Tibial artery (tissue), 4 donors: ENCODE data around the gene ARSG.
"Not testable (repeated sequence)": the region's sequence is repeated elsewhere in the genome, so short reads cannot be mapped to it uniquely, and the experiment has no call there.

ENCODE experiments used
- DNase-seq, 2 donors: peaks; one replicate each; pipeline ENCODE4 v3.0.0-alpha.2; 2019
- H3K27ac ChIP-seq, 2 donors: fragments of 200-600 bp; sonication (generic) in 1 of 2; 1 replicate in 1 of 2; 2 replicates in 1 of 2; pipeline ENCODE4 v1.5.1; 2018 to 2019; ENCODE audit warnings: mild to moderate bottlenecking in 1 of 2
- H3K27me3 ChIP-seq, 2 donors: fragments of 200-600 bp; sonication (generic) in 1 of 2; one replicate each; pipeline versions ENCODE4 v1.5.1 to v1.6.0; 2016 to 2019
- H3K36me3 ChIP-seq, 3 donors: fragments of 200-600 bp; sonication (generic) in 2 of 3; one replicate each; pipeline ENCODE4 v1.5.1; 2016 to 2019; ENCODE audit warnings: mild to moderate bottlenecking in 2 of 3
- H3K4me1 ChIP-seq, 4 donors: fragments of 200-600 bp; sonication (generic) in 2 of 4; 1 replicate in 3 of 4; 2 replicates in 1 of 4; pipeline ENCODE4 v1.5.1; 2016 to 2019
- H3K4me3 ChIP-seq, 2 donors: fragments of 200-600 bp; sonication (generic) in 1 of 2; 1 replicate in 1 of 2; 2 replicates in 1 of 2; pipeline ENCODE4 v1.5.1; 2018 to 2019; ENCODE audit warnings: mild to moderate bottlenecking in 2 of 2
- H3K9me3 ChIP-seq, 3 donors: fragments of 200-600 bp; sonication (generic) in 1 of 3; one replicate each; pipeline ENCODE4 v1.5.1; 2016 to 2019
- intact Hi-C: fragments of 100-400 bp; cut with DNase I; formaldehyde crosslinking; loops from one replicate; pipeline ENCODE4 v1.15.0; 2023; ENCODE audit warnings: low total_unique reads
- TF ChIP-seq, protein P1 (sequence below), 2 experiments: fragments of 200-600 bp in 1 of 2; fragments of 450-650 bp in 1 of 2; IDR thresholded peaks; one replicate each; pipeline ENCODE4 v1.5.1; 2017 to 2019; ENCODE audit warnings: antibody characterized with exemption in 2 of 2, mild to moderate bottlenecking in 1 of 2, moderate library complexity in 1 of 2

Gene ARSG

DNA sequence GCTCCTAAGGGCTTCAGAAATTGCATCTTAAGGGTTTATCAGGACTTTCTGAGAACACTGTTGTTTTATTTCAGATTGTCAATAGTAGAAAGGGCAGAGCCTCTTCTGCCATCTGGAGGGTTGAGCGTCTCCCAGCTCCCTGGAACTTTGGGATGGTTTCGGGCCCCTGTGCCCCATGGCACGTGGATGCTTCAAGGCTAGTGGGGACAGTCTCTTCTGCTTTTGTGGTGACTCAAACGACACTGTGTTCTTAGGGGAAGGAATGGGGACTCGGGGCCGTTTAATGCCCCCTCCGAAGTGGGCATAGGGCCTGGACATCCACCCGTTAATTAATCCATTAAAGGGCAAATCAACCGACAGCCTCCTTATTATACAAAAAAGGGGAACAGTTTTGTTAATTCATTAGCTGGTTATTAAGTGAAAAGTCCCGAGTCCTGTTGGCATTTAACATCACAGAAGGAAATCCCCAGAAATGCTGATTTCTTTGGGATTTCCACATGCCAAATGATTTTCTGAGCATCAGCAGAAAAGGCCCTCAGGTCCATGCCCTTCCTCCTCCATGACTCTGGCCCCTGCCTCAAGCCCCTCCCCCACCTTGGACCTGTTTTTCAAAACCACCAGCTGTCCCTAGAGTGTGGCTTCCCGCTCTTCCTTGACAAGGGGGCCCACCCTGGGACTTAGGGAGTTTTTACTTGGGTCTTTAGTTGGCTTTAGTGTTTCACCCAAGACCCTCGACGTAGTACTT, 68.7 kb downstream of the ARSG start:
- Histone ChIP-seq H3K4me3 (no peak overlapping the region), H3K27me3 (no peaks in the 10 kb centered on the region), H3K27ac (no peak overlapping the region), H3K4me1 (no peaks in the 10 kb centered on the region), H3K36me3 (peaks cover 0 to 23% (median 0%) of the 10 kb centered on the region in 3 donors), H3K9me3 (no peaks in the 10 kb centered on the region)
- intact Hi-C loops, result no loop called here
- no peak for DNase-seq
- TF ChIP-seq, protein P1, sequence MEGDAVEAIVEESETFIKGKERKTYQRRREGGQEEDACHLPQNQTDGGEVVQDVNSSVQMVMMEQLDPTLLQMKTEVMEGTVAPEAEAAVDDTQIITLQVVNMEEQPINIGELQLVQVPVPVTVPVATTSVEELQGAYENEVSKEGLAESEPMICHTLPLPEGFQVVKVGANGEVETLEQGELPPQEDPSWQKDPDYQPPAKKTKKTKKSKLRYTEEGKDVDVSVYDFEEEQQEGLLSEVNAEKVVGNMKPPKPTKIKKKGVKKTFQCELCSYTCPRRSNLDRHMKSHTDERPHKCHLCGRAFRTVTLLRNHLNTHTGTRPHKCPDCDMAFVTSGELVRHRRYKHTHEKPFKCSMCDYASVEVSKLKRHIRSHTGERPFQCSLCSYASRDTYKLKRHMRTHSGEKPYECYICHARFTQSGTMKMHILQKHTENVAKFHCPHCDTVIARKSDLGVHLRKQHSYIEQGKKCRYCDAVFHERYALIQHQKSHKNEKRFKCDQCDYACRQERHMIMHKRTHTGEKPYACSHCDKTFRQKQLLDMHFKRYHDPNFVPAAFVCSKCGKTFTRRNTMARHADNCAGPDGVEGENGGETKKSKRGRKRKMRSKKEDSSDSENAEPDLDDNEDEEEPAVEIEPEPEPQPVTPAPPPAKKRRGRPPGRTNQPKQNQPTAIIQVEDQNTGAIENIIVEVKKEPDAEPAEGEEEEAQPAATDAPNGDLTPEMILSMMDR (IDR thresholded peaks at IDR 0.05), result no peak

GRCh38 chr17:68365469-68365868, 74.2 kb downstream of the ARSG start:
- Histone ChIP-seq H3K4me3 (no peak overlapping the region), H3K36me3 (peaks cover 0 to 14% (median 0%) of the 10 kb centered on the region in 3 donors), H3K9me3 (no peaks in the 10 kb centered on the region), H3K27me3 (no peaks in the 10 kb centered on the region), H3K27ac (no peak overlapping the region), H3K4me1 (no peaks in the 10 kb centered on the region)
- intact Hi-C loops, result no loop called here
- TF ChIP-seq, protein P1 (IDR thresholded peaks at IDR 0.05), result no peak
- DNase-seq, result no peak

DNA sequence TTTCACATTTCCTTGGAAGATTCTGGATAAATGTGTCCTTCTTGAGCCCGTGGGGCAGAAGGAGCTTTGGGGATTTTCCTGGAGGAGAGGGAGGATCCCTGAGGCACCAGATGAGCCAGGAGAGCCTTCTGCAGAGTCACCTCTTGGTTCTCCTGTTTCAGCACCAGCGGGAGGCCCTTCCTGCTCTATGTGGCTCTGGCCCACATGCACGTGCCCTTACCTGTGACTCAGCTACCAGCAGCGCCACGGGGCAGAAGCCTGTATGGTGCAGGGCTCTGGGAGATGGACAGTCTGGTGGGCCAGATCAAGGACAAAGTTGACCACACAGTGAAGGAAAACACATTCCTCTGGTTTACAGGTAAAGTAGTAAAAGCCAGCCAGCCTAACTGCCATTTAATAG, 77.1 kb downstream of the ARSG start:
- no peak for DNase-seq
- H3K36me3 ChIP-seq, result peaks cover 0 to 7% (median 0%) of the 10 kb centered on the region in 3 donors
- no peaks in the 10 kb centered on the region for H3K4me1 ChIP-seq
- no peak overlapping the region for H3K27ac ChIP-seq
- TF ChIP-seq, protein P1 (IDR thresholded peaks at IDR 0.05), result no peak
- H3K9me3 ChIP-seq, result no peaks in the 10 kb centered on the region
- no peak overlapping the region for H3K4me3 ChIP-seq
- intact Hi-C loops, result no loop called here
- no peaks in the 10 kb centered on the region for H3K27me3 ChIP-seq

DNA sequence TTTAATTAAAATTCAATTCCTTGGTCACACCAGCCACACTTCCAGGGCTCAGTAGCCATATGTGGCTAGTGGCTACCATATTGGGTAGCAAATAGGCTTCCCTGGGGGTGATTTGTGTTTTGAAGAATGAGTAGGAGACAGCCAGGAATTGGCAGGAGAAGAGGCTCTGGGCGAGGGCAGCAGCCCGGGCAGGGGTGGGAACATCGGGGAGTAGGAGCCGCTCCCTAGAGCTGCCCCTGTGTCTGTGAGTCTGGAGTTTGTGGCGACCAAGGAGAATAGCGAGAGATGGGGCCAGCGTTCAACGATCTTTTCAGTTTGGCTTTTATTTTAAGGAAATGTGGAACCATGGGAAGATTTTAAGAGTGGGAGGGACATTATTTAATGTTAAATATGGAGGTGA, 84.3 kb downstream of the ARSG start:
- Histone ChIP-seq H3K27me3 (no peaks in the 10 kb centered on the region), H3K36me3 (no peaks in the 10 kb centered on the region), H3K4me1 (peaks cover 0 to 21% (median 14%) of the 10 kb centered on the region in 4 donors), H3K4me3 (no peak overlapping the region), H3K9me3 (no peaks in the 10 kb centered on the region), H3K27ac (no peak overlapping the region)
- intact Hi-C loops, result no loop called here
- TF ChIP-seq, protein P1 (IDR thresholded peaks at IDR 0.05), result no peak
- DNase-seq, result no peak

DNA sequence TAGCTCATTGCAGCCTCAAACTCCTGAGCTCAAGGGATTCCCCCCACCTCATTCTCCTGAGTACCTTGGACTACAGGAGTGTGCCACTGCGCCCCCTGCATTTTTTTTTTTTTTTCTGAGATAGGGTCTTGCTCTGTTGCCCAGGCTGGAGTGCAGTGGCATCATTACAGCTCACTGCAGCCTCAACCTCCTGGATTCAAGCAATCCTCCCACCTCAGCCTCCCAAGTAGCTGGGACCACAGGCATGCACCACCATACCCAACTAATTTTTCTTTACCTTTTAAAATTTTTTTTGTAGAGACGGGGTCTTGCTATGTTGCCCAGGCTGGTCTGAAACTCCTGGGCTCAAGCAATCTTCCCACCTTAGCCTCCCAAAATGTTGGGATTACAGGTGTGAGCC, 84.9 kb downstream of the ARSG start:
- DNase-seq, H3K27ac ChIP-seq, H3K9me3 ChIP-seq, H3K27me3 ChIP-seq, H3K4me3 ChIP-seq, H3K36me3 ChIP-seq, intact Hi-C loops: not testable (repeated sequence)
- peaks cover 0 to 21% (median 14%) of the 10 kb centered on the region in 4 donors for H3K4me1 ChIP-seq

DNA sequence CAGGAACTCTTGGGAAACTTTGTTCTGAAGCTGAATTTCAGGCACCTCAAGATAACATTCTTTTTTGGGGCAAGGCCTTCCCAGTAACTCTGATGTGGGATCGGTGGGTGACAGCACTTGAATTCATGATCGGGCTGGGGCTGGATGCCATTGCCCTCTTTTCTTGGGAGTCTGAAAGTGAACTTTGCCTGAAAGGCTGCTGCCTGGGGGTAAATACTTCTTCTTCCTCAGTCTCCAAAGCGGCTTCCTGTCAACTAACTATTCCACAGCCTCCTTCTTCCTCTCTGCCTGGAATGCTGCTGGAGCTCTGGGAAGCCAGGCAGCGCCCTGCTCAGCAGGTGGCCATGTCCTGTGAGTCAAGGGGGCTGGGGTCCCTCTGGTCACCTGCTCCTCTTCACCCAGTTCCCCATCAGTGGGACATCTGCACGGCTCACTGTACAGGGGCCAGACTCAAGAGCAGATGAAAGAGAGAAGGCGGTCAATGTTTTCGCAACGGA, 86.5 kb downstream of the ARSG start:
- H3K4me1 ChIP-seq, result peaks cover 0 to 21% (median 14%) of the 10 kb centered on the region in 4 donors
- no peaks in the 10 kb centered on the region for H3K9me3 ChIP-seq
- TF ChIP-seq, protein P1 (IDR thresholded peaks at IDR 0.05), result no peak
- DNase-seq, result no peak
- H3K36me3 ChIP-seq, result no peaks in the 10 kb centered on the region
- intact Hi-C loops, result no loop called here
- no peaks in the 10 kb centered on the region for H3K27me3 ChIP-seq
- no peak overlapping the region for H3K4me3 ChIP-seq
- H3K27ac ChIP-seq, result peak overlapping the region; percentile 80
